GM23338 (cell line): Measurements from ENCODE around the gene FAM13A. TPM values are rescaled to one million over a fixed set of nuclear protein-coding genes. Genes with fewer than 3 reads are reported as not detected.
A peak's percentile ranks its signal among the peaks of the same experiment; 100 is the strongest.

ENCODE experiments used
- ATAC-seq: fragments of 200-7000 bp; cut with Tn5 transposase; 3 replicates; pipeline ENCODE4 v1.9.1; 2020
- DNase-seq: peaks from one replicate; pipeline ENCODE4 v3.0.0-alpha.2; 2015; ENCODE audit warnings: low spot score
- H2AFZ ChIP-seq: fragments of 200-600 bp; sonication (generic); 2 replicates; pipeline ENCODE4 v1.8.0; 2016; ENCODE audit warnings: antibody characterized with exemption, mild to moderate bottlenecking, moderate library complexity
- H3F3A ChIP-seq: fragments of 200-600 bp; sonication (generic); replicated peaks from 2 replicates; pipeline ENCODE4 v1.8.0; 2017; ENCODE audit warnings: antibody characterized with exemption, mixed run types, low read depth
- H3K27ac ChIP-seq: fragments of 200-600 bp; sonication (generic); 2 replicates; pipeline ENCODE4 v1.6.1; 2016; ENCODE audit warnings: low read depth
- H3K27me3 ChIP-seq: fragments of 200-600 bp; sonication (generic); 2 replicates; pipeline ENCODE4 v1.8.0; 2016; ENCODE audit warnings: mild to moderate bottlenecking, mixed run types, moderate library complexity; ENCODE audit not compliant: insufficient read depth
- H3K36me3 ChIP-seq: fragments of 200-600 bp; sonication (generic); 2 replicates; pipeline ENCODE4 v1.8.0; 2016; ENCODE audit warnings: mild to moderate bottlenecking; ENCODE audit not compliant: insufficient read depth
- H3K4me1 ChIP-seq: fragments of 200-600 bp; sonication (generic); 2 replicates; pipeline ENCODE4 v1.8.0; 2016; ENCODE audit warnings: mild to moderate bottlenecking, moderate library complexity; ENCODE audit not compliant: insufficient read depth
- H3K4me2 ChIP-seq: fragments of 200-600 bp; sonication (generic); 2 replicates; pipeline ENCODE4 v1.7.1; 2017; ENCODE audit warnings: mixed run types
- H3K4me3 ChIP-seq: fragments of 200-600 bp; sonication (generic); 2 replicates; pipeline ENCODE4 v1.6.1; 2016; ENCODE audit warnings: mixed run types
- H3K79me2 ChIP-seq: fragments of 200-600 bp; sonication (generic); replicated peaks from 2 replicates; pipeline ENCODE4 v1.8.0; 2017; ENCODE audit warnings: mild to moderate bottlenecking; ENCODE audit not compliant: insufficient read depth
- H3K9me2 ChIP-seq: fragments of 200-600 bp; sonication (generic); 2 replicates; pipeline ENCODE4 v1.8.0; 2017; ENCODE audit not compliant: insufficient read depth
- H4K20me1 ChIP-seq: fragments of 200-600 bp; sonication (generic); replicated peaks from 2 replicates; pipeline ENCODE4 v1.8.0; 2017; ENCODE audit warnings: mild to moderate bottlenecking; ENCODE audit not compliant: insufficient read depth
- H3K27ac Mint-ChIP-seq: 2 replicates; pipeline ENCODE4 v1.8.0; 2020; ENCODE audit warnings: inconsistent platforms, mild to moderate bottlenecking, moderate library complexity, mixed read lengths
- H3K27me3 Mint-ChIP-seq: 3 replicates; pipeline ENCODE4 v1.8.0; 2022; ENCODE audit warnings: low read depth, mild to moderate bottlenecking, moderate library complexity, mixed read lengths, inconsistent platforms; ENCODE audit not compliant: insufficient read depth, poor library complexity
- H3K36me3 Mint-ChIP-seq: 3 replicates; pipeline ENCODE4 v1.8.0; 2021; ENCODE audit warnings: low read depth, mild to moderate bottlenecking, inconsistent platforms, moderate library complexity, mixed read lengths
- H3K4me1 Mint-ChIP-seq: 3 replicates; pipeline ENCODE4 v1.8.0; 2020; ENCODE audit warnings: mild to moderate bottlenecking, inconsistent platforms, mixed read lengths
- H3K4me3 Mint-ChIP-seq: 3 replicates; pipeline ENCODE4 v1.8.0; 2021; ENCODE audit warnings: moderate library complexity, mild to moderate bottlenecking, inconsistent platforms, mixed read lengths
- H3K9me3 Mint-ChIP-seq: 3 replicates; pipeline ENCODE4 v1.8.0; 2020; ENCODE audit warnings: moderate library complexity, mild to moderate bottlenecking, inconsistent platforms, mixed read lengths
- CREB1 ChIP-seq: fragments of 250-450 bp; sonication (Bioruptor Pico); IDR thresholded peaks from 2 replicates; pipeline ENCODE4 v1.5.0; 2020; ENCODE audit warnings: low read depth, mild to moderate bottlenecking, moderate library complexity
- CTCF ChIP-seq, 2 experiments: fragments of 200-600 bp in 1 of 2; sonication (generic) in 1 of 2; conservative IDR thresholded peaks; 2 replicates each; pipeline versions ENCODE4 v1.5.1 to v1.6.1; 2016 to 2017; ENCODE audit warnings: antibody characterized with exemption in 2 of 2, low read depth in 2 of 2, mild to moderate bottlenecking in 2 of 2, moderate library complexity in 1 of 2
- ETS1 ChIP-seq: IDR thresholded peaks from 2 replicates; pipeline ENCODE4 v1.6.1; 2016; ENCODE audit warnings: antibody characterized with exemption
- EZH2 ChIP-seq: fragments of 200-600 bp; sonication (generic); IDR thresholded peaks from one replicate; pipeline ENCODE4 v1.8.0; 2017; ENCODE audit warnings: antibody characterized with exemption, mild to moderate bottlenecking, low read depth; ENCODE audit not compliant: unreplicated experiment
- EZH2phosphoT487 ChIP-seq: fragments of 200-600 bp; sonication (generic); IDR thresholded peaks from one replicate; pipeline ENCODE4 v1.8.1; 2018; ENCODE audit warnings: antibody characterized with exemption; ENCODE audit not compliant: unreplicated experiment
- JUNB ChIP-seq: IDR thresholded peaks from one replicate; pipeline ENCODE4 v1.6.1; 2016; ENCODE audit warnings: antibody characterized with exemption; ENCODE audit not compliant: unreplicated experiment
- NANOG ChIP-seq: IDR thresholded peaks from 2 replicates; pipeline ENCODE4 v1.6.1; 2016; ENCODE audit warnings: antibody characterized with exemption, borderline replicate concordance
- ZNF331 ChIP-seq: fragments of 250-450 bp; sonication (Bioruptor Pico); IDR thresholded peaks from 2 replicates; pipeline ENCODE4 v1.5.0; 2020; ENCODE audit warnings: low read depth, mild to moderate bottlenecking, moderate library complexity
- ZNF462 ChIP-seq: fragments of 250-450 bp; sonication (Bioruptor Pico); IDR thresholded peaks from 2 replicates; pipeline ENCODE4 v1.5.0; 2020; ENCODE audit warnings: mild to moderate bottlenecking, moderate library complexity
- polyA plus RNA-seq: library from polyadenylated mRNA; unstranded; fragments of >200 nt; fragmentation: Nextera tagmentation; extraction: Ambion mirVana; gene quantifications from 2 replicates; pipeline ENCODE4 v1.2.1, GENCODE V29; 2016
- total RNA-seq: library from RNA; depleted of rRNA; stranded (reverse); fragments of >200 nt; shearing (Covaris generic); gene quantifications from 2 replicates; pipeline ENCODE4 v1.2.3, GENCODE V29; 2014

FAM13A gene
- total and polyA plus RNA-seq, 2 experiments from 2014 or later: 13.9 to 28.4 TPM

GRCh38 chr4:88724406-88724805 lies 332.6 kb downstream of the FAM13A start:
- Histone ChIP-seq H3K27me3 (no peaks in the 10 kb centered on the region), H2AFZ (no peak overlapping the region), H3K27ac (no peak overlapping the region), H3K4me3 (no peak overlapping the region), H3K9me2 (no peaks in the 10 kb centered on the region), H3F3A (no peaks in the 10 kb centered on the region), H3K4me2 (no peak overlapping the region), H4K20me1 (no peaks in the 10 kb centered on the region), H3K4me1 (no peaks in the 10 kb centered on the region), H3K36me3 (no peaks in the 10 kb centered on the region), H3K79me2 (no peaks in the 10 kb centered on the region)
- TF ChIP-seq JUNB: no peak
- no peak for TF ChIP-seq ETS1
- TF ChIP-seq NANOG: no peak
- no peak for TF ChIP-seq CTCF (conservative IDR thresholded peaks at IDR 0.05; ENCODE audit: low read depth in 2 of 2)
- TF ChIP-seq EZH2phosphoT487: no peak
- DNase-seq (no peak), ATAC-seq (no peak)
- H3K36me3 Mint-ChIP-seq: peaks cover 11% of the 10 kb centered on the region; the same call in 2 of the 3 replicates
- peaks cover 12% of the 10 kb centered on the region; the same call in 2 of the 3 replicates for H3K4me1 Mint-ChIP-seq
- peaks cover 4% of the 10 kb centered on the region for H3K27me3 Mint-ChIP-seq
- peak overlapping the region; percentile 94 for H3K27ac Mint-ChIP-seq
- no peaks in the 10 kb centered on the region for H3K9me3 Mint-ChIP-seq
- no peak overlapping the region for H3K4me3 Mint-ChIP-seq

DNA sequence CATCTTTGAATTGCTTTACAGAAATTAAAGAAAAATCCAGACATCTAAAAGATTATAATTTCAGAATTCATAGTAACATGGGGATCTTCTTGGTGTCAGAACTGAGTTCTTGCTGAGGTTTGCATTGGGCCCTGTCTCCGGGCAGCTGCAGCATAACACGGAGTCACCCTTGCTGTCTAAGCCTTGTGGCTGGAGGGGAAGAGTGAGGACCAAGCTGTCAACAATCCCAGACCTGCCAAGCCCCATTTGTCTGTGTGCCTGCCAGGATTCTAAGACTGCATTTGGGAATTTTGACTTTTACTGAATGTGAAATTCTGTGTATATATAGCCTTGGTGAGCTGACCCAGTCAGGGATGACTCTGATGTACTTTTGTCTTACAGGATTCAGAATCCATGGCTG lies 334.2 kb downstream of the FAM13A start:
- Histone ChIP-seq H3K4me1 (no peaks in the 10 kb centered on the region), H3K4me3 (no peak overlapping the region), H4K20me1 (no peaks in the 10 kb centered on the region), H3K27ac (no peak overlapping the region), H3K27me3 (no peaks in the 10 kb centered on the region), H3K9me2 (0 out of 2 replicates have a peak, but pooled peaks cover 3% of the 10 kb centered on the region), H2AFZ (no peak overlapping the region), H3K4me2 (no peak overlapping the region), H3K36me3 (no peaks in the 10 kb centered on the region), H3K79me2 (no peaks in the 10 kb centered on the region), H3F3A (no peaks in the 10 kb centered on the region)
- H3K27ac Mint-ChIP-seq: no peak overlapping the region
- H3K27me3 Mint-ChIP-seq: peaks cover 6% of the 10 kb centered on the region
- H3K4me1 Mint-ChIP-seq: peaks cover 12% of the 10 kb centered on the region; the same call in 2 of the 3 replicates
- peaks cover 8% of the 10 kb centered on the region for H3K9me3 Mint-ChIP-seq
- H3K36me3 Mint-ChIP-seq: peaks cover 11% of the 10 kb centered on the region
- no peak for DNase-seq
- ATAC-seq: no peak
- H3K4me3 Mint-ChIP-seq: no peak overlapping the region
- TF ChIP-seq CREB1 (CRISPR knock-in tag) (no peak), JUNB (no peak), CTCF (conservative IDR thresholded peaks at IDR 0.05; ENCODE audit: low read depth in 2 of 2) (no peak), ZNF462 (CRISPR knock-in tag) (no peak), ZNF331 (no peak), EZH2 (no peak), EZH2phosphoT487 (no peak)
